ENCODE data around the gene SPOCK2.

DNA sequence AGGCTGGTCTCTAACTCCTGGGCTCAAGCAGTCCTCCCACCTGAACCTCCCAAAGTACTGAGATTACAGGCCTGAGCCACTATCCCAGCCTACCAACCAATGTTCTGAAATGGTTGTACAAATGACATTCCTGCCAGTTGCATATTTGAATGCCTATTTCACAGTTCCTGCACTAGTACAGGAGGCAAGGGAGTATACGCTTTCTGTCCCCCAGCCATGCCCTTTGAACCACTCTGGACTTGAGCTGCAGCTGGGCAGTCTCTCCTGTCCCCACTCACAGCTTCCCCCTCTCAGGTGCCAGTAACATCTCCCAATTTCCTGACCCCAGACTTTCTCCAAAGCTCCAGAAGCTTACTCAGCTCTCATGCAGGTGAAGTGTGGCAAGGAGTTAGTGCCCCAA lies 58.9 kb downstream of the SPOCK2 start:
- no peak for TF ChIP-seq POLR2A (IDR thresholded peaks at IDR 0.05)
- TF ChIP-seq, protein P1, sequence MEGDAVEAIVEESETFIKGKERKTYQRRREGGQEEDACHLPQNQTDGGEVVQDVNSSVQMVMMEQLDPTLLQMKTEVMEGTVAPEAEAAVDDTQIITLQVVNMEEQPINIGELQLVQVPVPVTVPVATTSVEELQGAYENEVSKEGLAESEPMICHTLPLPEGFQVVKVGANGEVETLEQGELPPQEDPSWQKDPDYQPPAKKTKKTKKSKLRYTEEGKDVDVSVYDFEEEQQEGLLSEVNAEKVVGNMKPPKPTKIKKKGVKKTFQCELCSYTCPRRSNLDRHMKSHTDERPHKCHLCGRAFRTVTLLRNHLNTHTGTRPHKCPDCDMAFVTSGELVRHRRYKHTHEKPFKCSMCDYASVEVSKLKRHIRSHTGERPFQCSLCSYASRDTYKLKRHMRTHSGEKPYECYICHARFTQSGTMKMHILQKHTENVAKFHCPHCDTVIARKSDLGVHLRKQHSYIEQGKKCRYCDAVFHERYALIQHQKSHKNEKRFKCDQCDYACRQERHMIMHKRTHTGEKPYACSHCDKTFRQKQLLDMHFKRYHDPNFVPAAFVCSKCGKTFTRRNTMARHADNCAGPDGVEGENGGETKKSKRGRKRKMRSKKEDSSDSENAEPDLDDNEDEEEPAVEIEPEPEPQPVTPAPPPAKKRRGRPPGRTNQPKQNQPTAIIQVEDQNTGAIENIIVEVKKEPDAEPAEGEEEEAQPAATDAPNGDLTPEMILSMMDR (IDR thresholded peaks at IDR 0.05): no peak
